ENCODE data around the gene NTRK2.

DNA sequence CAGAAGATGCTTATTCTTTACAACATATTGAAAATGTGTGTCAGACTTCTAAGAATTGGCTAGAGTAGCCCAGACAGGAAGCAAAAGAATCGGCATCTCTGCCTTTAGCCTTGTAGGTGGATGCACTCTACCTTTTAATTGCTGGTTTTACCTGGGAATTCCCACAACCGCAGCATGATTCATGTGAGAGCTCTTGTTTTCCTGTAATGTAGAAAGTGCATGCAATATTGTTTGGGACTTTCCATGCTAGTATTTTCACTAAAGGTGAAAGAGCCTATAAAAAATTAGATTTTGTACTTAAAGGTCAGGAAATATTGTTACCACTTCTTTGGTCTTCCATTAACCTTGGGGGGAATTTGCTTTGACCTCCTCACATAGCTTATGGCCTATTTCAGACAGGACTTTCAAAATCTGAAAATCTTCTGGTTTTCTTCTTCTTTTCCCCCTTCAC, 89.8 kb downstream of the NTRK2 start:
- TF ChIP-seq, protein P1, sequence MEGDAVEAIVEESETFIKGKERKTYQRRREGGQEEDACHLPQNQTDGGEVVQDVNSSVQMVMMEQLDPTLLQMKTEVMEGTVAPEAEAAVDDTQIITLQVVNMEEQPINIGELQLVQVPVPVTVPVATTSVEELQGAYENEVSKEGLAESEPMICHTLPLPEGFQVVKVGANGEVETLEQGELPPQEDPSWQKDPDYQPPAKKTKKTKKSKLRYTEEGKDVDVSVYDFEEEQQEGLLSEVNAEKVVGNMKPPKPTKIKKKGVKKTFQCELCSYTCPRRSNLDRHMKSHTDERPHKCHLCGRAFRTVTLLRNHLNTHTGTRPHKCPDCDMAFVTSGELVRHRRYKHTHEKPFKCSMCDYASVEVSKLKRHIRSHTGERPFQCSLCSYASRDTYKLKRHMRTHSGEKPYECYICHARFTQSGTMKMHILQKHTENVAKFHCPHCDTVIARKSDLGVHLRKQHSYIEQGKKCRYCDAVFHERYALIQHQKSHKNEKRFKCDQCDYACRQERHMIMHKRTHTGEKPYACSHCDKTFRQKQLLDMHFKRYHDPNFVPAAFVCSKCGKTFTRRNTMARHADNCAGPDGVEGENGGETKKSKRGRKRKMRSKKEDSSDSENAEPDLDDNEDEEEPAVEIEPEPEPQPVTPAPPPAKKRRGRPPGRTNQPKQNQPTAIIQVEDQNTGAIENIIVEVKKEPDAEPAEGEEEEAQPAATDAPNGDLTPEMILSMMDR (IDR thresholded peaks at IDR 0.05): no peak
- no peak for TF ChIP-seq ZFX (IDR thresholded peaks at IDR 0.05; ENCODE audit: borderline replicate concordance)

Measured in 22Rv1 (cell line).